Measurements from ENCODE around the gene GIMAP1. TPM values are rescaled to one million over a fixed set of nuclear protein-coding genes. Genes with fewer than 3 reads are reported as not detected.
"Not testable (repeated sequence)": the region's sequence is repeated elsewhere in the genome, so short reads cannot be mapped to it uniquely, and the experiment has no call there.

GIMAP1 gene
- total RNA-seq = 10 to 100 TPM in 1 of 2 donors, 1 to 10 TPM in 1; 3.1 to 10.7 TPM

- H3K9me3 Mint-ChIP-seq = peaks cover 13 to 18% of the 10 kb centered on the region in 2 donors
- ATAC-seq (peak; percentile 67 to 78), DNase-seq (ENCODE audit: low spot score in 2 of 2) (peak in 1 of 2 donors; percentile 51)
- peak within 1 kb of the TSS; percentile 85 to 98 for H3K27ac Mint-ChIP-seq
- peaks cover 54 to 77% of the 10 kb centered on the region in 2 donors for H3K36me3 Mint-ChIP-seq
These were observed at the start of gene GIMAP1 for GRCh38 chr7:150716368-150716767. Gene GIMAP1 (plus strand): TSS chr7:150716613. CDS start chr7:150719048, 2,435 bp downstream.

GRCh38 chr7:150668472-150668911 lies 47.9 kb upstream of the GIMAP1 start:
- peaks cover 12 to 39% of the 10 kb centered on the region in 2 donors for H3K36me3 Mint-ChIP-seq
- DNase-seq (ENCODE audit: low spot score in 2 of 2) = peak; percentile 65 to 78

GRCh38 chr7:150668977-150669376 lies 47.4 kb upstream of the GIMAP1 start:
- Mint-ChIP-seq H3K9me3 (peaks cover 4 to 9% of the 10 kb centered on the region in 2 donors), H3K36me3 (peaks cover 9 to 34% of the 10 kb centered on the region in 2 donors), H3K27ac (peak overlapping the region; percentile 94 to 96)
- ATAC-seq (no peak), DNase-seq (ENCODE audit: low spot score in 2 of 2) (no peak)

More at GRCh38 chr7:150668472-150668911, 47.9 kb upstream of the GIMAP1 start:
- Mint-ChIP-seq H3K27ac (peak overlapping the region; percentile 94 to 96), H3K9me3 (peaks cover 4 to 11% of the 10 kb centered on the region in 2 donors)
- peak; percentile 87 for ATAC-seq

- peak overlapping the region in 1 of 2 donors; percentile 38 for H3K27ac Mint-ChIP-seq
- DNase-seq (ENCODE audit: low spot score in 2 of 2); H3K9me3 Mint-ChIP-seq; ATAC-seq: not testable (repeated sequence)
- H3K36me3 Mint-ChIP-seq = peaks cover 5 to 31% of the 10 kb centered on the region in 2 donors
These were observed 44.4 kb upstream of the GIMAP1 start for GRCh38 chr7:150671798-150672585.

- H3K27ac Mint-ChIP-seq = no peak overlapping the region
- H3K9me3 Mint-ChIP-seq = peaks cover 5 to 8% of the 10 kb centered on the region in 2 donors
- H3K36me3 Mint-ChIP-seq = peaks cover 27 to 40% of the 10 kb centered on the region in 2 donors
- ATAC-seq (no peak), DNase-seq (ENCODE audit: low spot score in 2 of 2) (no peak)
These were observed 40.7 kb upstream of the GIMAP1 start for GRCh38 chr7:150675714-150676113.

- peak overlapping the region; percentile 22 to 58 for H3K27ac Mint-ChIP-seq
- ATAC-seq = peak in 1 of 2 donors; percentile 14
- not testable (repeated sequence) for DNase-seq (ENCODE audit: low spot score in 2 of 2); H3K9me3 Mint-ChIP-seq
- peaks cover 33 to 45% of the 10 kb centered on the region in 2 donors for H3K36me3 Mint-ChIP-seq
These were observed 40.1 kb upstream of the GIMAP1 start for GRCh38 chr7:150676276-150676675.

GRCh38 chr7:150676854-150677253 lies 39.6 kb upstream of the GIMAP1 start:
- Mint-ChIP-seq H3K27ac (peak overlapping the region; percentile 20 to 58), H3K36me3 (peaks cover 38 to 46% of the 10 kb centered on the region in 2 donors)
- DNase-seq (ENCODE audit: low spot score in 2 of 2); H3K9me3 Mint-ChIP-seq: not testable (repeated sequence)
- ATAC-seq = peak; percentile 53 to 88

GRCh38 chr7:150678601-150679000 lies 37.8 kb upstream of the GIMAP1 start:
- Mint-ChIP-seq H3K27ac (peak overlapping the region; percentile 45 to 83), H3K36me3 (peaks cover 46 to 49% of the 10 kb centered on the region in 2 donors)
- not testable (repeated sequence) for H3K9me3 Mint-ChIP-seq, ATAC-seq
- peak in 1 of 2 donors; percentile 32 for DNase-seq (ENCODE audit: low spot score in 2 of 2)

- not testable (repeated sequence) for ATAC-seq; DNase-seq (ENCODE audit: low spot score in 2 of 2)
- Mint-ChIP-seq H3K27ac (peak overlapping the region in 1 of 2 donors; percentile 63), H3K9me3 (peaks cover 8 to 14% of the 10 kb centered on the region in 2 donors), H3K36me3 (peaks cover 48 to 54% of the 10 kb centered on the region in 2 donors)
These were observed 36.0 kb upstream of the GIMAP1 start for GRCh38 chr7:150680364-150680763.

- peaks cover 73 to 81% of the 10 kb centered on the region in 2 donors for H3K36me3 Mint-ChIP-seq
- peaks cover 21 to 26% of the 10 kb centered on the region in 2 donors for H3K9me3 Mint-ChIP-seq
- ATAC-seq = peak; percentile 78 to 82
- DNase-seq (ENCODE audit: low spot score in 2 of 2) = peak in 1 of 2 donors; percentile 18
- peak within 1 kb of the TSS; percentile 91 to 98 for H3K27ac Mint-ChIP-seq
These were observed 31.0 kb upstream of the GIMAP1 start, which contains the start of gene GIMAP2 for GRCh38 chr7:150685219-150686029. Gene GIMAP2 (plus strand): TSS chr7:150685706. CDS start chr7:150687060, 1,354 bp downstream.

- DNase-seq (ENCODE audit: low spot score in 2 of 2) (no peak), ATAC-seq (peak; percentile 40 to 56)
- peak overlapping the region; percentile 91 to 98 for H3K27ac Mint-ChIP-seq
- peaks cover 25 to 31% of the 10 kb centered on the region in 2 donors for H3K9me3 Mint-ChIP-seq
- peaks cover 73 to 81% of the 10 kb centered on the region in 2 donors for H3K36me3 Mint-ChIP-seq
These were observed 30.3 kb upstream of the GIMAP1 start for GRCh38 chr7:150686030-150686631.

GRCh38 chr7:150688630-150689029 lies 27.8 kb upstream of the GIMAP1 start:
- Mint-ChIP-seq H3K36me3 (peaks cover 72 to 77% of the 10 kb centered on the region in 2 donors), H3K9me3 (peaks cover 33% of the 10 kb centered on the region in 2 donors), H3K27ac (peak overlapping the region; percentile 67 to 72)
- no peak for ATAC-seq
- DNase-seq (ENCODE audit: low spot score in 2 of 2) = no peak

GRCh38 chr7:150695654-150696053 lies 20.8 kb upstream of the GIMAP1 start:
- no peak overlapping the region for H3K27ac Mint-ChIP-seq
- peaks cover 50 to 66% of the 10 kb centered on the region in 2 donors for H3K9me3 Mint-ChIP-seq
- DNase-seq (ENCODE audit: low spot score in 2 of 2) = no peak
- H3K36me3 Mint-ChIP-seq = peaks cover 65 to 79% of the 10 kb centered on the region in 2 donors
- no peak for ATAC-seq

- H3K27ac Mint-ChIP-seq = no peak overlapping the region
- ATAC-seq = no peak
- DNase-seq (ENCODE audit: low spot score in 2 of 2) = no peak
- peaks cover 63 to 72% of the 10 kb centered on the region in 2 donors for H3K36me3 Mint-ChIP-seq
- H3K9me3 Mint-ChIP-seq = peaks cover 54 to 73% of the 10 kb centered on the region in 2 donors
These were observed 13.2 kb upstream of the GIMAP1 start for GRCh38 chr7:150703209-150703608.

GRCh38 chr7:150715293-150715692 lies 1.1 kb upstream of the GIMAP1 start:
- no peak for DNase-seq (ENCODE audit: low spot score in 2 of 2)

GRCh38 chr7:150715738-150716137 lies 675 bp upstream of the GIMAP1 start:
- peak overlapping the region; percentile 85 to 98 for H3K27ac Mint-ChIP-seq
- DNase-seq (ENCODE audit: low spot score in 2 of 2) (no peak), ATAC-seq (peak in 1 of 2 donors; percentile 28)
- peaks cover 13 to 18% of the 10 kb centered on the region in 2 donors for H3K9me3 Mint-ChIP-seq
- peaks cover 48 to 70% of the 10 kb centered on the region in 2 donors for H3K36me3 Mint-ChIP-seq

More at GRCh38 chr7:150715293-150715692, 1.1 kb upstream of the GIMAP1 start:
- Mint-ChIP-seq H3K9me3 (peaks cover 13 to 18% of the 10 kb centered on the region in 2 donors), H3K27ac (peak overlapping the region; percentile 85 to 98), H3K36me3 (peaks cover 47 to 66% of the 10 kb centered on the region in 2 donors)
- ATAC-seq = peak; percentile 63 to 77

All from activated naive CD4-positive, alpha-beta T cell treated with anti-CD3 and anti-CD28 coated beads, Interleukin-2, amount 50 U/mL, for 72 hours (primary cell).